GM12878 (cell line): ENCODE data around the gene CEP78. TPM values are rescaled to one million over a fixed set of nuclear protein-coding genes. Genes with fewer than 3 reads are reported as not detected.

ENCODE experiments used
- ATF3 ChIP-seq: IDR thresholded peaks from 2 replicates; pipeline ENCODE4 v1.6.1; 2011; ENCODE audit warnings: low read depth, mild to moderate bottlenecking, low read length, moderate library complexity, borderline replicate concordance; ENCODE audit errors: extremely low read depth
- ATF7 ChIP-seq: fragments of 450-650 bp; IDR thresholded peaks from 2 replicates; pipeline ENCODE4 v1.6.1; 2016; ENCODE audit warnings: low read depth, mild to moderate bottlenecking
- DPF2 ChIP-seq: fragments of 450-650 bp; IDR thresholded peaks from 2 replicates; pipeline ENCODE4 v1.6.1; 2017; ENCODE audit warnings: mild to moderate bottlenecking
- E4F1 ChIP-seq: fragments of 450-650 bp; IDR thresholded peaks from 2 replicates; pipeline ENCODE4 v1.6.1; 2018; ENCODE audit warnings: borderline replicate concordance, mild to moderate bottlenecking; ENCODE audit not compliant: partially characterized antibody
- EGR1 ChIP-seq, 2 experiments: IDR thresholded peaks; 1 replicate in 1 of 2; 2 replicates in 1 of 2; pipeline ENCODE4 v1.6.1; 2011 to 2012; ENCODE audit warnings: low read depth in 2 of 2, low read length in 2 of 2, borderline replicate concordance in 1 of 2, mild to moderate bottlenecking in 1 of 2, moderate library complexity in 1 of 2
- ETV6 ChIP-seq, 2 experiments: fragments of 450-650 bp in 1 of 2; IDR thresholded peaks in 1 of 2; conservative IDR thresholded peaks in 1 of 2; 2 replicates each; pipeline ENCODE4 v1.6.1; 2014; ENCODE audit warnings: antibody characterized with exemption in 1 of 2, borderline replicate concordance in 1 of 2, low read depth in 1 of 2, mild to moderate bottlenecking in 1 of 2, moderate library complexity in 1 of 2
- IKZF2 ChIP-seq, 2 experiments: fragments of 450-650 bp; IDR thresholded peaks; 2 replicates each; pipeline ENCODE4 v1.6.1; 2017; ENCODE audit warnings: mild to moderate bottlenecking in 2 of 2, moderate library complexity in 2 of 2
- IRF4 ChIP-seq: IDR thresholded peaks from 2 replicates; pipeline ENCODE4 v1.6.1; 2011; ENCODE audit warnings: low read depth, low read length
- MEF2B ChIP-seq: fragments of 450-650 bp; IDR thresholded peaks from 2 replicates; pipeline ENCODE4 v1.6.1; 2018; ENCODE audit warnings: mild to moderate bottlenecking, moderate library complexity; ENCODE audit not compliant: partially characterized antibody, poor library complexity, severe bottlenecking
- MXI1 ChIP-seq: fragments of 150-350 bp; IDR thresholded peaks from 2 replicates; pipeline ENCODE4 v1.6.1; 2011; ENCODE audit warnings: low read depth, mild to moderate bottlenecking, inconsistent platforms, low read length, improper control_type of control experiment
- NR2C1 ChIP-seq: fragments of 450-650 bp; IDR thresholded peaks from 2 replicates; pipeline ENCODE4 v1.6.1; 2017; ENCODE audit warnings: antibody characterized with exemption, mild to moderate bottlenecking, moderate library complexity
- POLR2AphosphoS5 ChIP-seq: IDR thresholded peaks from 2 replicates; pipeline ENCODE4 v1.6.1; 2011; ENCODE audit warnings: mild to moderate bottlenecking, low read length, inconsistent platforms
- RFX5 ChIP-seq: IDR thresholded peaks from 2 replicates; pipeline ENCODE4 v1.6.1; 2011; ENCODE audit warnings: low read depth, low read length, improper control_type of control experiment
- STAT1 ChIP-seq: fragments of 450-650 bp; conservative IDR thresholded peaks from 2 replicates; pipeline ENCODE4 v1.6.1; 2014; ENCODE audit warnings: antibody characterized with exemption, mild to moderate bottlenecking
- SUPT20H ChIP-seq: IDR thresholded peaks from 2 replicates; pipeline ENCODE4 v1.6.1; 2011; ENCODE audit warnings: low read depth, mild to moderate bottlenecking, low read length, moderate library complexity, borderline replicate concordance; ENCODE audit not compliant: control insufficient read depth
- TAF1 ChIP-seq: IDR thresholded peaks from 2 replicates; pipeline ENCODE4 v1.6.1; 2011; ENCODE audit warnings: mild to moderate bottlenecking, low read depth, low read length, borderline replicate concordance
- YY1 ChIP-seq: IDR thresholded peaks from 2 replicates; pipeline ENCODE4 v1.6.1; 2011; ENCODE audit warnings: low read depth, mild to moderate bottlenecking, low read length
- ZNF217 ChIP-seq: fragments of 450-650 bp; IDR thresholded peaks from 2 replicates; pipeline ENCODE4 v1.6.1; 2017; ENCODE audit warnings: antibody characterized with exemption, mild to moderate bottlenecking
- polyA plus RNA-seq, 11 experiments: library from polyadenylated mRNA; depleted of rRNA in 4 of 11; unstranded in 6 of 11; stranded (reverse) in 5 of 11; fragments of >200 nt; fragmentation: Nextera tagmentation in 4 of 11; fragmentation: Illumina TruSeq in 1 of 11; extraction: Ambion mirVana in 4 of 11; extraction: Trizol in 1 of 11; gene quantifications; 1 replicate in 1 of 11; 2 replicates in 10 of 11; pipeline versions ENCODE4 v1.2.1 to v1.2.3, GENCODE V29; 2011 to 2016; ENCODE audit warnings: inconsistent platforms in 2 of 11, missing spikeins in 2 of 11, low read depth in 1 of 11
- total RNA-seq, 4 experiments: library from RNA; depleted of rRNA in 3 of 4; stranded (reverse); fragments of >200 nt in 3 of 4; fragmentation: Illumina TruSeq in 1 of 4; extraction: Trizol in 1 of 4; gene quantifications; 2 replicates each; pipeline versions ENCODE4 v1.2.1 to v1.2.3, GENCODE V29; 2013 to 2021
- TF ChIP-seq, protein P1 (sequence below): fragments of 450-650 bp; IDR thresholded peaks from 2 replicates; pipeline ENCODE4 v1.6.1; 2017; ENCODE audit warnings: low read depth, mild to moderate bottlenecking, moderate library complexity
- TF ChIP-seq, protein P2 (sequence below): fragments of 450-650 bp; IDR thresholded peaks from 2 replicates; pipeline ENCODE4 v1.6.1; 2016; ENCODE audit warnings: mild to moderate bottlenecking
- TF ChIP-seq, protein P3 (sequence below): fragments of 450-650 bp; IDR thresholded peaks from 2 replicates; pipeline ENCODE4 v1.6.1; 2017; ENCODE audit warnings: mild to moderate bottlenecking, low read depth, inconsistent platforms; ENCODE audit not compliant: poor library complexity, severe bottlenecking

The CEP78 gene
- total and polyA plus RNA-seq, 10 of the 15 experiments (the other 5 are each of a cell fraction or from before 2014, with no cell fraction given), result 4.1 to 44.9 (median 27.9) TPM

- TF ChIP-seq E4F1 (no peak), IKZF2 (IDR thresholded peaks at IDR 0.05) (0 out of 4 replicates have a peak, but pooled peaks have one; percentile 11 to 26), ATF7 (0 out of 2 replicates have a peak, but pooled peaks have one; percentile 49), RFX5 (no peak), MEF2B (no peak), NR2C1 (no peak), ETV6 (conservative IDR thresholded peaks at IDR 0.05 in 1 of 2, IDR thresholded peaks at IDR 0.05 in 1 of 2; ENCODE audit: borderline replicate concordance in 1 of 2, low read depth in 1 of 2) (no peak), MXI1 (peak; percentile 61; the same call in 1 of the 2 replicates), YY1 (no peak; the same call in 1 of the 2 replicates), STAT1 (no peak), ATF3 (no peak), POLR2AphosphoS5 (peak; percentile 89), DPF2 (0 out of 2 replicates have a peak, but pooled peaks have one; percentile 62), TAF1 (peak; percentile 53; the same call in 1 of the 2 replicates), EGR1 (IDR thresholded peaks at IDR 0.05; ENCODE audit: borderline replicate concordance in 1 of 2, low read depth in 2 of 2, low read length in 2 of 2) (peak in 1 of 2 experiments; percentile 96; a peak in 1 of 3 replicates), SUPT20H (no peak), IRF4 (no peak), ZNF217 (peak; percentile 97)
- TF ChIP-seq, protein P1, sequence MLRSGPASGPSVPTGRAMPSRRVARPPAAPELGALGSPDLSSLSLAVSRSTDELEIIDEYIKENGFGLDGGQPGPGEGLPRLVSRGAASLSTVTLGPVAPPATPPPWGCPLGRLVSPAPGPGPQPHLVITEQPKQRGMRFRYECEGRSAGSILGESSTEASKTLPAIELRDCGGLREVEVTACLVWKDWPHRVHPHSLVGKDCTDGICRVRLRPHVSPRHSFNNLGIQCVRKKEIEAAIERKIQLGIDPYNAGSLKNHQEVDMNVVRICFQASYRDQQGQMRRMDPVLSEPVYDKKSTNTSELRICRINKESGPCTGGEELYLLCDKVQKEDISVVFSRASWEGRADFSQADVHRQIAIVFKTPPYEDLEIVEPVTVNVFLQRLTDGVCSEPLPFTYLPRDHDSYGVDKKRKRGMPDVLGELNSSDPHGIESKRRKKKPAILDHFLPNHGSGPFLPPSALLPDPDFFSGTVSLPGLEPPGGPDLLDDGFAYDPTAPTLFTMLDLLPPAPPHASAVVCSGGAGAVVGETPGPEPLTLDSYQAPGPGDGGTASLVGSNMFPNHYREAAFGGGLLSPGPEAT, result peak; percentile 59; the same call in 1 of the 2 replicates
- TF ChIP-seq, protein P2, sequence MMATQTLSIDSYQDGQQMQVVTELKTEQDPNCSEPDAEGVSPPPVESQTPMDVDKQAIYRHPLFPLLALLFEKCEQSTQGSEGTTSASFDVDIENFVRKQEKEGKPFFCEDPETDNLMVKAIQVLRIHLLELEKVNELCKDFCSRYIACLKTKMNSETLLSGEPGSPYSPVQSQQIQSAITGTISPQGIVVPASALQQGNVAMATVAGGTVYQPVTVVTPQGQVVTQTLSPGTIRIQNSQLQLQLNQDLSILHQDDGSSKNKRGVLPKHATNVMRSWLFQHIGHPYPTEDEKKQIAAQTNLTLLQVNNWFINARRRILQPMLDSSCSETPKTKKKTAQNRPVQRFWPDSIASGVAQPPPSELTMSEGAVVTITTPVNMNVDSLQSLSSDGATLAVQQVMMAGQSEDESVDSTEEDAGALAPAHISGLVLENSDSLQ, result peak; percentile 58; the same call in 1 of the 2 replicates
- TF ChIP-seq, protein P3, sequence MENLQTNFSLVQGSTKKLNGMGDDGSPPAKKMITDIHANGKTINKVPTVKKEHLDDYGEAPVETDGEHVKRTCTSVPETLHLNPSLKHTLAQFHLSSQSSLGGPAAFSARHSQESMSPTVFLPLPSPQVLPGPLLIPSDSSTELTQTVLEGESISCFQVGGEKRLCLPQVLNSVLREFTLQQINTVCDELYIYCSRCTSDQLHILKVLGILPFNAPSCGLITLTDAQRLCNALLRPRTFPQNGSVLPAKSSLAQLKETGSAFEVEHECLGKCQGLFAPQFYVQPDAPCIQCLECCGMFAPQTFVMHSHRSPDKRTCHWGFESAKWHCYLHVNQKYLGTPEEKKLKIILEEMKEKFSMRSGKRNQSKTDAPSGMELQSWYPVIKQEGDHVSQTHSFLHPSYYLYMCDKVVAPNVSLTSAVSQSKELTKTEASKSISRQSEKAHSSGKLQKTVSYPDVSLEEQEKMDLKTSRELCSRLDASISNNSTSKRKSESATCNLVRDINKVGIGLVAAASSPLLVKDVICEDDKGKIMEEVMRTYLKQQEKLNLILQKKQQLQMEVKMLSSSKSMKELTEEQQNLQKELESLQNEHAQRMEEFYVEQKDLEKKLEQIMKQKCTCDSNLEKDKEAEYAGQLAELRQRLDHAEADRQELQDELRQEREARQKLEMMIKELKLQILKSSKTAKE, result no peak
These were observed at the start of gene CEP78 (continued) for GRCh38 chr9:78235762-78236550.
